CD4-positive, alpha-beta T cell treated with Interleukin-1 beta for 1 hour (primary cell): ENCODE data around the gene CEACAM5.
"Not testable (repeated sequence)": the region's sequence is repeated elsewhere in the genome, so short reads cannot be mapped to it uniquely, and the experiment has no call there.

ENCODE experiments used
- DNase-seq, 2 donors: peaks; one replicate each; pipeline ENCODE4 v3.0.0-alpha.2; 2020 to 2022

CEACAM5 gene

DNA sequence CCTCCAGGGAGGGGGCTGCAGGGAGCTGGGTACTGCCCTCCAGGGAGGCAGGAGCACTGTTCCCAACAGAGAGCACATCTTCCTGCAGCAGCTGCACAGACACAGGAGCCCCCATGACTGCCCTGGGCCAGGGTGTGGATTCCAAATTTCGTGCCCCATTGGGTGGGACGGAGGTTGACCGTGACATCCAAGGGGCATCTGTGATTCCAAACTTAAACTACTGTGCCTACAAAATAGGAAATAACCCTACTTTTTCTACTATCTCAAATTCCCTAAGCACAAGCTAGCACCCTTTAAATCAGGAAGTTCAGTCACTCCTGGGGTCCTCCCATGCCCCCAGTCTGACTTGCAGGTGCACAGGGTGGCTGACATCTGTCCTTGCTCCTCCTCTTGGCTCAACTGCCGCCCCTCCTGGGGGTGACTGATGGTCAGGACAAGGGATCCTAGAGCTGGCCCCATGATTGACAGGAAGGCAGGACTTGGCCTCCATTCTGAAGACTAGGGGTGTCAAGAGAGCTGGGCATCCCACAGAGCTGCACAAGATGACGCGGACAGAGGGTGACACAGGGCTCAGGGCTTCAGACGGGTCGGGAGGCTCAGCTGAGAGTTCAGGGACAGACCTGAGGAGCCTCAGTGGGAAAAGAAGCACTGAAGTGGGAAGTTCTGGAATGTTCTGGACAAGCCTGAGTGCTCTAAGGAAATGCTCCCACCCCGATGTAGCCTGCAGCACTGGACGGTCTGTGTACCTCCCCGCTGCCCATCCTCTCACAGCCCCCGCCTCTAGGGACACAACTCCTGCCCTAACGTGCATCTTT is 7.8 kb upstream of the CEACAM5 start:
- no peak for DNase-seq

DNA sequence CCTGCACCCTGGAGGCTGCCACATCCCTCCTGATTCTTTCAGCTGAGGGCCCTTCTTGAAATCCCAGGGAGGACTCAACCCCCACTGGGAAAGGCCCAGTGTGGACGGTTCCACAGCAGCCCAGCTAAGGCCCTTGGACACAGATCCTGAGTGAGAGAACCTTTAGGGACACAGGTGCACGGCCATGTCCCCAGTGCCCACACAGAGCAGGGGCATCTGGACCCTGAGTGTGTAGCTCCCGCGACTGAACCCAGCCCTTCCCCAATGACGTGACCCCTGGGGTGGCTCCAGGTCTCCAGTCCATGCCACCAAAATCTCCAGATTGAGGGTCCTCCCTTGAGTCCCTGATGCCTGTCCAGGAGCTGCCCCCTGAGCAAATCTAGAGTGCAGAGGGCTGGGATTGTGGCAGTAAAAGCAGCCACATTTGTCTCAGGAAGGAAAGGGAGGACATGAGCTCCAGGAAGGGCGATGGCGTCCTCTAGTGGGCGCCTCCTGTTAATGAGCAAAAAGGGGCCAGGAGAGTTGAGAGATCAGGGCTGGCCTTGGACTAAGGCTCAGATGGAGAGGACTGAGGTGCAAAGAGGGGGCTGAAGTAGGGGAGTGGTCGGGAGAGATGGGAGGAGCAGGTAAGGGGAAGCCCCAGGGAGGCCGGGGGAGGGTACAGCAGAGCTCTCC is 6.9 kb upstream of the CEACAM5 start:
- no peak for DNase-seq

DNA sequence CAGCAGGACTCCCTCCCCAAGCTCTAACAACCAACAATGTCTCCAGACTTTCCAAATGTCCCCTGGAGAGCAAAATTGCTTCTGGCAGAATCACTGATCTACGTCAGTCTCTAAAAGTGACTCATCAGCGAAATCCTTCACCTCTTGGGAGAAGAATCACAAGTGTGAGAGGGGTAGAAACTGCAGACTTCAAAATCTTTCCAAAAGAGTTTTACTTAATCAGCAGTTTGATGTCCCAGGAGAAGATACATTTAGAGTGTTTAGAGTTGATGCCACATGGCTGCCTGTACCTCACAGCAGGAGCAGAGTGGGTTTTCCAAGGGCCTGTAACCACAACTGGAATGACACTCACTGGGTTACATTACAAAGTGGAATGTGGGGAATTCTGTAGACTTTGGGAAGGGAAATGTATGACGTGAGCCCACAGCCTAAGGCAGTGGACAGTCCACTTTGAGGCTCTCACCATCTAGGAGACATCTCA is 6.2 kb upstream of the CEACAM5 start:
- DNase-seq: no peak

DNA sequence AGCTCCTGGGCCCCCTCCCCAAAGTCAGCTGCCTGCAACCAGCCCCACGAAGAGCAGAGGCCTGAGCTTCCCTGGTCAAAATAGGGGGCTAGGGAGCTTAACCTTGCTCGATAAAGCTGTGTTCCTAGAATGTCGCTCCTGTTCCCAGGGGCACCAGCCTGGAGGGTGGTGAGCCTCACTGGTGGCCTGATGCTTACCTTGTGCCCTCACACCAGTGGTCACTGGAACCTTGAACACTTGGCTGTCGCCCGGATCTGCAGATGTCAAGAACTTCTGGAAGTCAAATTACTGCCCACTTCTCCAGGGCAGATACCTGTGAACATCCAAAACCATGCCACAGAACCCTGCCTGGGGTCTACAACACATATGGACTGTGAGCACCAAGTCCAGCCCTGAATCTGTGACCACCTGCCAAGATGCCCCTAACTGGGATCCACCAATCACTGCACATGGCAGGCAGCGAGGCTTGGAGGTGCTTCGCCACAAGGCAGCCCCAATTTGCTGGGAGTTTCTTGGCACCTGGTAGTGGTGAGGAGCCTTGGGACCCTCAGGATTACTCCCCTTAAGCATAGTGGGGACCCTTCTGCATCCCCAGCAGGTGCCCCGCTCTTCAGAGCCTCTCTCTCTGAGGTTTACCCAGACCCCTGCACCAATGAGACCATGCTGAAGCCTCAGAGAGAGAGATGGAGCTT is 4.7 kb upstream of the CEACAM5 start:
- no peak for DNase-seq

DNA sequence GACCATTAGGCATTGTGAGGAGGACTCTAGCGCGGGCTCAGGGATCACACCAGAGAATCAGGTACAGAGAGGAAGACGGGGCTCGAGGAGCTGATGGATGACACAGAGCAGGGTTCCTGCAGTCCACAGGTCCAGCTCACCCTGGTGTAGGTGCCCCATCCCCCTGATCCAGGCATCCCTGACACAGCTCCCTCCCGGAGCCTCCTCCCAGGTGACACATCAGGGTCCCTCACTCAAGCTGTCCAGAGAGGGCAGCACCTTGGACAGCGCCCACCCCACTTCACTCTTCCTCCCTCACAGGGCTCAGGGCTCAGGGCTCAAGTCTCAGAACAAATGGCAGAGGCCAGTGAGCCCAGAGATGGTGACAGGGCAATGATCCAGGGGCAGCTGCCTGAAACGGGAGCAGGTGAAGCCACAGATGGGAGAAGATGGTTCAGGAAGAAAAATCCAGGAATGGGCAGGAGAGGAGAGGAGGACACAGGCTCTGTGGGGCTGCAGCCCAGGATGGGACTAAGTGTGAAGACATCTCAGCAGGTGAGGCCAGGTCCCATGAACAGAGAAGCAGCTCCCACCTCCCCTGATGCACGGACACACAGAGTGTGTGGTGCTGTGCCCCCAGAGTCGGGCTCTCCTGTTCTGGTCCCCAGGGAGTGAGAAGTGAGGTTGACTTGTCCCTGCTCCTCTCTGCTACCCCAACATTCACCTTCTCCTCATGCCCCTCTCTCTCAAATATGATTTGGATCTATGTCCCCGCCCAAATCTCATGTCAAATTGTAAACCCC is 2.8 kb upstream of the CEACAM5 start:
- no peak for DNase-seq

DNA sequence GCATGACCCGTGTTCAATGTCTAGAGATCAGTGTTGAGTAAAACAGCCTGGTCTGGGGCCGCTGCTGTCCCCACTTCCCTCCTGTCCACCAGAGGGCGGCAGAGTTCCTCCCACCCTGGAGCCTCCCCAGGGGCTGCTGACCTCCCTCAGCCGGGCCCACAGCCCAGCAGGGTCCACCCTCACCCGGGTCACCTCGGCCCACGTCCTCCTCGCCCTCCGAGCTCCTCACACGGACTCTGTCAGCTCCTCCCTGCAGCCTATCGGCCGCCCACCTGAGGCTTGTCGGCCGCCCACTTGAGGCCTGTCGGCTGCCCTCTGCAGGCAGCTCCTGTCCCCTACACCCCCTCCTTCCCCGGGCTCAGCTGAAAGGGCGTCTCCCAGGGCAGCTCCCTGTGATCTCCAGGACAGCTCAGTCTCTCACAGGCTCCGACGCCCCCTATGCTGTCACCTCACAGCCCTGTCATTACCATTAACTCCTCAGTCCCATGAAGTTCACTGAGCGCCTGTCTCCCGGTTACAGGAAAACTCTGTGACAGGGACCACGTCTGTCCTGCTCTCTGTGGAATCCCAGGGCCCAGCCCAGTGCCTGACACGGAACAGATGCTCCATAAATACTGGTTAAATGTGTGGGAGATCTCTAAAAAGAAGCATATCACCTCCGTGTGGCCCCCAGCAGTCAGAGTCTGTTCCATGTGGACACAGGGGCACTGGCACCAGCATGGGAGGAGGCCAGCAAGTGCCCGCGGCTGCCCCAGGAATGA is 1.5 kb upstream of the CEACAM5 start:
- peak; percentile 60 to 64 for DNase-seq

DNA sequence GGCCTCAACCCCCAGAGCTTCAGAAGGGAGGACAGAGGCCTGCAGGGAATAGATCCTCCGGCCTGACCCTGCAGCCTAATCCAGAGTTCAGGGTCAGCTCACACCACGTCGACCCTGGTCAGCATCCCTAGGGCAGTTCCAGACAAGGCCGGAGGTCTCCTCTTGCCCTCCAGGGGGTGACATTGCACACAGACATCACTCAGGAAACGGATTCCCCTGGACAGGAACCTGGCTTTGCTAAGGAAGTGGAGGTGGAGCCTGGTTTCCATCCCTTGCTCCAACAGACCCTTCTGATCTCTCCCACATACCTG is 969 bp upstream of the CEACAM5 start:
- no peak for DNase-seq

DNA sequence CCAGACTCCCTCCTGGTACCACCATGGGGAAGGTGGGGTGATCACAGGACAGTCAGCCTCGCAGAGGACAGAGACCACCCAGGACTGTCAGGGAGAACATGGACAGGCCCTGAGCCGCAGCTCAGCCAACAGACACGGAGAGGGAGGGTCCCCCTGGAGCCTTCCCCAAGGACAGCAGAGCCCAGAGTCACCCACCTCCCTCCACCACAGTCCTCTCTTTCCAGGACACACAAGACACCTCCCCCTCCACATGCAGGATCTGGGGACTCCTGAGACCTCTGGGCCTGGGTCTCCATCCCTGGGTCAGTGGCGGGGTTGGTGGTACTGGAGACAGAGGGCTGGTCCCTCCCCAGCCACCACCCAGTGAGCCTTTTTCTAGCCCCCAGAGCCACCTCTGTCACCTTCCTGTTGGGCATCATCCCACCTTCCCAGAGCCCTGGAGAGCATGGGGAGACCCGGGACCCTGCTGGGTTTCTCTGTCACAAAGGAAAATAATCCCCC is 505 bp upstream of the CEACAM5 start:
- DNase-seq: no peak

DNA sequence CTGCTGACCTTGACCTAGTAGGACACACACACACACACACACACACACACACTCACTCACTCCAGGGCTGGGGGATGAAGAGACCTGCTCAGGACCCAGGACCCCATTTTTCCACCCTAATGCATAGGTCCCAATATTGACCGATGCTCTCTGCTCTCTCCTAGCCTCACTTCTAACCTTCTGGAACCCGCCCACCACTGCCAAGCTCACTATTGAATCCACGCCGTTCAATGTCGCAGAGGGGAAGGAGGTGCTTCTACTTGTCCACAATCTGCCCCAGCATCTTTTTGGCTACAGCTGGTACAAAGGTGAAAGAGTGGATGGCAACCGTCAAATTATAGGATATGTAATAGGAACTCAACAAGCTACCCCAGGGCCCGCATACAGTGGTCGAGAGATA is 1.1 kb downstream of the CEACAM5 start:
- not testable (repeated sequence) for DNase-seq

DNA sequence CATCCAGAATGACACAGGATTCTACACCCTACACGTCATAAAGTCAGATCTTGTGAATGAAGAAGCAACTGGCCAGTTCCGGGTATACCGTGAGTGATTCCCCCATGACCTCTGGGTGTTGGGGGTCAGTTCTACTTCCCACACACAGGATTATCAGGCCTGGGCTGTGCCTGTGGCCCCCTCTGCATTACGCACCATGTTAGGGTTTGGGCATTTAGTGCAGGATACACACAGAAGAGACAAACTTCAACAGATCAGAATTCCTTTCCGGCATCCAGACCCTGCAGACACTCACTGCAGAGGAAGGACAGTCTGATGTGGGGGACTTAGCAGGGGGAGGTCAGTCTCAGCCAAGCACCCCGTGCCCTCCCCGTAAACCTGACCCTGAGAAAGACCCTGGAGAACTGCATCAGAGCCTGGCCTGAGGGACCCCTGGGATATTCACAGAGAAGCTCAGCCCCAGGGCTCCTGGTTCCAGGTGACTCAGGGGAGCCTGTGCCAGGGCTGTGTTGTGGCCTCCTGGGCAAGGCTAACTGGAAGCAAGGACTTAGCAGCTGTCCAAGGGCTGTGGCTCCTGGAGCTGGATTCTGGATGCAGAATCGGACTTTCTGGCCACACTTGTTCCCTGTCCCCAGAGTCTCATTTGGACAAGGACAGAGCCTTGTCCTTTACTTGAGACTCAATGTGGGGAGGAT is 1.7 kb downstream of the CEACAM5 start:
- DNase-seq: no peak

DNA sequence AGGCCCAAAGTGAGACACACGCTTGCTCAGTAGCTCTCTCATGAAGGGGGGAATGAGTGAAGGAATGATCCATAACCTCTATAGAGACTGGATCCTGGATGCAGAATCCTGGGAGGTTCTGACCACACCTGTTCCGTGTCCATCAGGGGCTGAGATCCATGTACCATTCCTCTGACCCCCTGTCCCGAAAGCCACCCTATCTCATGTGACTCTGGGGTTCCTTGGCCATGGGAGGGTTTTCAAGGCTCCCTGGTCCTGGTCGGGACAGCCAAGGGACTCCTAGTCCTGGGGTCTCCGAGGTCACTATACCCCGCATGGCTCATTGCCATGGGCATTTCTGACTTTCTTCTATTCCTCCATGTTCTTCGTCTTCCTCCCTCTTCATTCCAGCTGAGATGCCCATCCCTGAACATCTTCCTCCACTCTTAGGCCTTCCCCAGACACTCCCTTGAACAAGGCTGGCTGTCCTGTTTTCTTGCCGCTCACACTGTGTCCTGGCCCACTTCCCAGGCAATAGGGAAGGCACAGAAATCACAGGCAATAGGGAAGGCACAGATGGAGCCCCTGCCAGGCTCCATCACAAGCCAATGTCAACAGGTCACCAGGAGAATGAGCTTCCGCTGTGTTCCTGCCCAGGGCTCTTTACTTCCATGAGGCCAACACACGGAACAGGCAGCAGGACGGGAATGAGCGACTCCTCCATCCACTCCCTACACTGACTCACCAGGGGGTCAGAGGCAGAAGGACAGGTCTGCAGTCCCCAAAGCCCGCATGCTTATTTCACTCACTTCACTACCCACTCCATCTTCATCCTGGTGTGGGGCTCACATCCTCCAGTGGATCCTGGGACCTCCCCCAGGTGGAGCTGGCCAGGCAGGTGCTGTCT is 3.2 kb downstream of the CEACAM5 start:
- DNase-seq: no peak

DNA sequence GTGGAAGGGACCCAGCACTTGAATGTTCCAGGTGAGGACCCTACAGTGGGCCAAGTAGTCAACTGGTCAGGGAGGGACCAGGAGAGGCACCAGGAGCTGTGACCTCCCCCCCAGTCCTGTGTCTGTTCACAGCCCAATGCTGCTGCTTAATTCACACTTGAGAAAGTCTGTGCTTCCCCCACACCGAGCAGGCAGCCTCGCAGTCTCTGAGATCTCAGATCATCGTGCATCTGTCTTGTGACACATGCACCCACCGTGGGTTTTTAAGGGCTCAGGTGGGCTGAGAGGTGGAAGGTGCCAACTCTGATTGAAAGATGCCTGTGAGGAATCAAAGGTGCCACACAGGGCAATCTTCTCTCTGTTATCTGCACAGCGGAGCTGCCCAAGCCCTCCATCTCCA is 6.2 kb downstream of the CEACAM5 start:
- no peak for DNase-seq

DNA sequence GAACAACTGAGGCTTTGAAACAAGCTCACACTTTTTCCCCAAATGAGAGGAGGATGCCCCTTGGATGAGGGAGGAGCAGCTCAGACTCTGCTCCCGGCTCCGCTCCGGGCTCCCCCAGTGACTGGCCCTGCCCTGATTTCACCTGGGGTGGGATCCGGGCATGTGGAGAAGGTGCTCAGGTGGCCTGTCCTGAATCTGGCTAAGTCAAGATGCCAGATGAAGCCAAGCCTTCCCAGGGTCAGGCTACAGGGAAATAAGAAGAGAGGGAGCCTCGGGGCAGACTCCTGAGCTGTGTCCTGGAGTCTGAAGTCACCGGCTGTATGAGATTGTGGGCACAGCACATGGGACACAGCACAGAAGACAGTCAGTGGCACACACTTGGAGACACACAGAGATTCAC is 10.3 kb downstream of the CEACAM5 start:
- DNase-seq: no peak

DNA sequence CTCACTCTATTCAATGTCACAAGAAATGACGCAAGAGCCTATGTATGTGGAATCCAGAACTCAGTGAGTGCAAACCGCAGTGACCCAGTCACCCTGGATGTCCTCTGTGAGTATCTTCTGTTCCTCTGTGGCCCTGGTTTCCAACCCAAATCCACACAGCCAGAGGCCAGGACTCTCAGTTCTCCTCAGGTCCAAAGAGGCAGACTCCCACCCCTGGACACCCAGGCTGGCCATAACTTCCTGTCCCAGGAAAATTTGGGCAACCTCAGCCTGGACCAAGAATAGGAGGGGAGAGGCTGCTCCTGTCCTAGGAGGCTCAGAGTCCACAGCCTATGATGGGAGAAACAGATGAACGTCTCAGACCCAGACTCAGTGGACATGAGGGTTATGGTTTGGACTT is 11.7 kb downstream of the CEACAM5 start:
- DNase-seq: no peak

DNA sequence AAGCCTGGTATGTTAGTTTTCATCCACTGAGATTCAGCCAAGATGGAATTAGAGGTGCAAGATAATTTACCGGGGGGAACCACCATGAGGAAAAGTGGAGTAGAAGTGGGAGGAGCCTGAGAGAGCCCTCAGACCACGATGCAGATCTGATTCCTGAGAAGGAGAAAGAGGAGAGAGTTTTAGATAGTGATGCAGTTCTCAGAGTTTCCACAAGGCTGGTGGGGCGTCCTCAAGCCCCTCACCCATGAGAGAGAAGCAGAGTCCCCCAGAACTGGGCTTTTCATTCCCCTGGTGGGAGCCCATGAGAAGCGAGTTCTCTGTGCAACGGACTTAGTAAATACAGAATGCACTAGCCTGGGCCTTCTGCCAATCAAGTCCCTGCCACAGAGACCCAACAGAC is 18.1 kb downstream of the CEACAM5 start:
- no peak for DNase-seq

DNA sequence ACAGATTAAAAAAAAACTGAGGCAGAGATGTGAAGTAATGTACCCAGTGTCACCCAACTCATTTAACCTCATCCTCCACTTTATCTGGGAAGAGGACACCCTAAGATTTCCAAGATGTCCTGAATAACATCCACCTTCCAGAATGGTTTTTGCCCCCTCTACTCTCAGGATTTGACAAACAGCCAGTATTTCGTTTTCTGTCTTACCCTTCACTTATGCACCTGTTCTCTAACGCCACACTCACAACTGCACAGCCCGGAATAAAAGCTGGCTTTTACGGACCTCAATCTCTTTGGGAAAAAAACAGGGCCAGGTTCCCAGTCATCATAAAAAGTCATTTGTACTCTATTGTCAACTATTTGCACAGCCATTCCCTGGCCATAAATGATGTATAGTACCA is 25.7 kb downstream of the CEACAM5 start:
- DNase-seq: no peak

DNA sequence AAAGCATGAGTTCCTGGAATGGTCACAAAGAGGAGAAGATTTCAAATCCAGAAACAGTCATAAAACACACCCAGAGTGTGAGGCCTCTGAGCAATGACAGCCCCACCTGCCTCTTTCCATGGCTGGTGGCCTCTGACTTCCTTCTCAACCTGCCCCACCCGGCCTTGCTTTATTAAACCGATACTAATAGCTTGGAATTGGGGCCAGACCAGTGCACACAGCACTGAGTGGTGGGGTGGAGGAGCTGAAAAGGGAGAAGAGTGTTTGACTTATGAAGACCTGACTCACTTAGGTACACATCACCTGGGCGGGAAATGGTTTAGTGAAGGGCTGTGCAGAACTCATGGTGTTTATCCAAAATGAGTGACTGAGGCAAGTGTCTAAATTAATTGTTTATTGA is 26.2 kb downstream of the CEACAM5 start:
- no peak for DNase-seq

DNA sequence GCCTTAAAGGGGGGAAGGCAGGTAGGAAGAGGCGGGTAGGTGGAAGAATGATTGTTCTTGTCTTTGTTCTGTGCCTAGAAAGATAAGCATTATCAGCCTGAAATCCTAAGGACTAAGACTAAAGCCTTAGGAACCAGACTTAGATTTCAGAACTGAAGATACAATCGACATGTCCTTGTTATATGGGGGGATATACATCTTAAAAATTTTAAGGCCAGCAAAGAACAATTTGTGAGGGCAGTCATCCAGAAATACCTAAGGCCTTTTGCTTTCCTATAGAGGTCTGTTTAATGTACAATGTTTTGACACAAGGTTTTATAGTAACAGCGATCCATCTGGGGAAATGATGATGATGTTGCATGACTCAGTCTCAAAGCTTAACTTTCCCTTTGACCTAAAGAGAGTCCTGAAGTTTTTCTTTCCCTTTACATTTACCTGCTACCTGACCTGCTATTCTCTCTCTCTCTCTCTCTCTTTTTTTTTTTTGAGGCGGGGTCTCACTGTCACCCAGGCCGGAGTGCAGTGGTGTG is 26.7 kb downstream of the CEACAM5 start:
- DNase-seq: no peak

DNA sequence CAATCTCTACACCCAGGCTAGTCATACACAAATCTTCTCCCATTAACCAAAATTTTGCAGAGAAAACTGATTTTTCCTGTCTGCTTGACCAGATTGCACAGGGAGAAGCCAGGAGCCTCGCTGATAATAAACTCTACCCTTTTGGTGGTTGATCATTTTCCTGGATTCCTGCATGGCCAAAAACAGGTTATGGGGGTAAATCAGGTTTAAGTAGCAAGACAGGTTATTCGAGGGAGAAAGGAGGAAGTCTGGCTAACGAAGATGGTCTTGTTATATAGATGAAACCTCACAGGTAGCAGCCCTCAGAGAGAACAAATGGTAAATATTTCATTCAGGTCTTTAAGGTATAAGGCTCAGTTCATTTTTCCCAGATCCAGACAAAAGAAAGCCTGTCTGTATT is 30.9 kb downstream of the CEACAM5 start:
- DNase-seq: no peak
